ENCODE results near the gene PHKG1.
"Not testable (repeated sequence)": the region's sequence is repeated elsewhere in the genome, so short reads cannot be mapped to it uniquely, and the experiment has no call there.

The PHKG1 gene

GRCh38 chr7:56063500-56063881, 29.3 kb downstream of the PHKG1 start:
- H3K4me3 ChIP-seq (ENCODE audit: low read length), result no peak overlapping the region
- no peak for TF ChIP-seq ZNF274 (IDR thresholded peaks at IDR 0.05; ENCODE audit: low read depth, low read length)

- no peak for TF ChIP-seq ZNF274 (IDR thresholded peaks at IDR 0.05; ENCODE audit: low read depth, low read length)
- no peak overlapping the region for H3K4me3 ChIP-seq (ENCODE audit: low read length)
These were observed 30.4 kb downstream of the PHKG1 start for GRCh38 chr7:56062382-56062781.

DNA sequence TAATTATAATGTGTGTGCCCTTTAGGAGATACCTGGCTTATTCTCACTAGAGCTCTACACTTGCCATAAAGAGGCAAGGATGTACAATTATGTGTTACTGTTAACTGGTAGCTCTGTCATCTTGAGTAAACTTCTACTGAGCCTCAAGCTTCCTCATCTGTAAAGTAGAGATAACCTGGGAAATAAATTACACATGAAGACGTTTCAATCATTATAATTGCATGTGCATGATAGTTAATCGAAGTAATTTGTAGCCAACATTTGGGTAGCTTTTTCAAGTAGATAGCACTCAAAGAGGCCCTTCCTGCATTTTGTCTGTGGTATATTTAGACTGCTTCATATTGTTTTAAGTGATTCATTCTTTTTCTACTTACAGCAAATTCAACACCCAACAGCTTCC, 38.8 kb downstream of the PHKG1 start:
- TF ChIP-seq ZNF274 (IDR thresholded peaks at IDR 0.05; ENCODE audit: low read depth, low read length), result no peak
- H3K4me3 ChIP-seq (ENCODE audit: low read length), result no peak overlapping the region

DNA sequence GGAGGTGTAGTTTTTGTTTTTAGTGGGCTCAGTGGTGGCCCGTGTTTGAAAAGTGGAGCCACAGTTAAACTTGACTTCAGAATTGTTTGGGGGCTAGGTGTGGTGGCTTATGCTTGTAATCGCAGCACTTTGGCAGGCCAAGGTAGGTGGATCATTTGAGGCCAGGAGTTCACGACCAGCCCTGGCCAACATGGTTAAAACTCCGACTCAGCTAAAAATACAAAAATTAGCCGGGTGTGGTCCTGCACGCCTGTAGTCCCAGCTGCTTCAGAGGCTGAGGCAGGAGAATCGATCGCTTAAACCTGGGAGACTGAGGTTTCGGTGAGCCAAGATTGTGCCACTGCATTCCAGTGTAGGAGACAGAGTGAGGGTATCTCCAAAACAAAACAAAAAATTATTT, 39.4 kb downstream of the PHKG1 start:
- H3K4me3 ChIP-seq (ENCODE audit: low read length), result peak overlapping the region; percentile 4; the same call in 1 of the 2 replicates
- TF ChIP-seq ZNF274 (IDR thresholded peaks at IDR 0.05; ENCODE audit: low read depth, low read length), result no peak

DNA sequence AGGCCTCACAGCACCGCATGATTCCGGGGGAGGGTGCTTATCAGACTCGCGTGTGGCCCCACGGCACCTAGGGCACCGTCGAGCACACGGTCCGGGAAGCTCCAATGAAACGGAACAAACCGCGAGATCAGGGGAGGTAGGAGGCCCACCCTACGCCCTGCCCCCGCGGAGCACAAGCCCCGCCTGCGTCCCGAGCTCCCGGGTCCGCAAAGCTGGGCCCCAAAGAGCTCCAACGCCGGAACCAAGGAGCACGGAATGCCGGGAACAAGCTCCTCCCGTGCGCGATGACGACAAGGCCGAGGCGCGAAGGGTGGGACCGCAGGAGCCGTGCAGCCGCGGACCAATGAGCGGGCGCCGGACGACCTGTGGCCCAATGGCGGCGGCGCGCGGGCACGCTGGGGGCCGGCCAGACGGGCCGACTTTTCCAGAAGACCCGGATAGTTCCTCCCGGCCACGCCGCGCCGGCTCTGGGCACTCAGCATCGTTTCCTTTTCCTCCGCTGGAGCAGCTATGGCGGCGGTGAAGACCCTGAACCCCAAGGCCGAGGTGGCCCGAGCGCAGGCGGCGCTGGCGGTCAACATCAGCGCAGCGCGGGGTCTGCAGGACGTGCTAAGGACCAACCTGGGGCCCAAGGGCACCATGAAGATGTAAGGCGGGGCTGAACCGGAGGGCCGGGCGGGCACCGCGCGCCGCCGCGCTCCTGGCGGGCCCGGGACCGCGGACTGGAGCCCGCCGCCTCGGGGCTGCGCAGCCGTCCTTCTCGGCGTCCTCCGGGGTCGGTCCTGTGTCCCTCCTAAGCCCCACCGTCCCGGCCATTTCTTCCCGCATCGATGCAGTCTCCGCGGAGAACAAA, 41.2 kb downstream of the PHKG1 start, which contains the start of the genes CCT6A and PSPH:
Gene CCT6A, plus strand, starts transcription at position 427 of the 853 bp plus-strand sequence. Its CDS starts 84 bp downstream, at position 511.
Gene PSPH, minus strand, starts transcription at position 106 of the 853 bp plus-strand sequence. CDS start 30,232 bp downstream, outside the sequence.
- no peak for TF ChIP-seq ZNF274 (IDR thresholded peaks at IDR 0.05; ENCODE audit: low read depth, low read length)
- H3K4me3 ChIP-seq (ENCODE audit: low read length), result peak within 1 kb of the TSS; percentile 98

- no peak for TF ChIP-seq ZNF274 (IDR thresholded peaks at IDR 0.05; ENCODE audit: low read depth, low read length)
These were observed 41.8 kb downstream of the PHKG1 start for GRCh38 chr7:56051053-56051338.

DNA sequence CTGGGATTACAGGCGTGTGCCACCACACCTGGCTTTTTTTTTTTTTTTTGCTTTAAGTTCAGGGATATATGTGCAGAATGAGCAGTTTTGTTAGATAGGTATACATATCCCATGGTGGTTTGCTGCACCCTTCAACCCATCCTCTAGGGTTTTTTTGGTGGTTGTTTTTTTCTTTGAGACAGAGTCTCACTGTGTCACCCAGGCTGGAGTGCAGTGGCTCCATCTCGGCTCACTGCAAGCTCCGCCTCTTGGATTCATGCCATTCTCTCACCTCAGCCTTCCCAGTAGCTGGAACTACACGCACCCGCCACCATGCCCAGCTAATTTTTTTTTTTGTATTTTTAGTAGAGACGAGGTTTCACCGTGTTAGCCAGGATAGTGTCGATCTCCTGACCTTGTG, 44.0 kb downstream of the PHKG1 start:
- not testable (repeated sequence) for H3K4me3 ChIP-seq (ENCODE audit: low read length)

More at GRCh38 chr7:56051053-56051338, 41.8 kb downstream of the PHKG1 start:
- H3K4me3 ChIP-seq (ENCODE audit: low read length), result peak overlapping the region; percentile 98

GRCh38 chr7:56048245-56048644, 44.5 kb downstream of the PHKG1 start:
- TF ChIP-seq ZNF274 (IDR thresholded peaks at IDR 0.05; ENCODE audit: low read depth, low read length), result no peak
- H3K4me3 ChIP-seq (ENCODE audit: low read length), result no peak overlapping the region

- H3K4me3 ChIP-seq (ENCODE audit: low read length), result not testable (repeated sequence)
These were observed 45.2 kb downstream of the PHKG1 start for GRCh38 chr7:56047446-56048116.

DNA sequence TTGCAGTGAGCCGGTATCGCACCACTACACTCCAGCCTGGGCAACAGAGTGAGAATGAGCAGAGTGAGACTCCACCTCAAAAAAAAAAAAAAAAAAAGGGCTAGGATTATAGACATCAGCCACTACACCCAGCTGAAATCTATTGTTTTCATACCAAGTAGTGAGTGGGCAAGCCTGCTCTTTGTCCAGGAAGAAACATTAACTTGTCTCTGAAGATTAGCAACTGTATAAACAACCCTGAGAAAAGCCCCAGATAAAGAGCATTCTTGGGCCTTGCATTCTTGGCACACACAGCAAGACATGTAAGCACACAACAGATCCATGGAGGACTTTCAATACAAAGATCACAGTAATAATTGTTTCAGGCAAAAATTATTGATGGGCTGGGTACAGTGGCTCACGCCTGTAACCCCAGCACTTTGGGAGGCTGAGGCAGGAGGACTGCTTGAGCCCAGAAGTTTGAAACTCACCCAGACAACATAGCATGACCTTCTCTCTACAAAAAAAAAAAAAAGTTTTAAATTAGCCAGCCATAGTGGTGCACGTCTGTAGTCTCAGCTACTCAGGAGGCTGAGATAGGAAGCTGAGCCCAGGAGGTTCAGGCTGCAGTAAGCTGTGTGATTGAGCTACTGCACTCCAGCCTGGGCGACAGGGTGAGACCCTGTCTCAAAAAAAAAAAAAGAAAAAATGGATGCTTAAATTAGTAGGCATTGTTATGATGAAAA, 45.9 kb downstream of the PHKG1 start:
- H3K4me3 ChIP-seq (ENCODE audit: low read length), result no peak overlapping the region
- no peak for TF ChIP-seq ZNF274 (IDR thresholded peaks at IDR 0.05; ENCODE audit: low read depth, low read length)

DNA sequence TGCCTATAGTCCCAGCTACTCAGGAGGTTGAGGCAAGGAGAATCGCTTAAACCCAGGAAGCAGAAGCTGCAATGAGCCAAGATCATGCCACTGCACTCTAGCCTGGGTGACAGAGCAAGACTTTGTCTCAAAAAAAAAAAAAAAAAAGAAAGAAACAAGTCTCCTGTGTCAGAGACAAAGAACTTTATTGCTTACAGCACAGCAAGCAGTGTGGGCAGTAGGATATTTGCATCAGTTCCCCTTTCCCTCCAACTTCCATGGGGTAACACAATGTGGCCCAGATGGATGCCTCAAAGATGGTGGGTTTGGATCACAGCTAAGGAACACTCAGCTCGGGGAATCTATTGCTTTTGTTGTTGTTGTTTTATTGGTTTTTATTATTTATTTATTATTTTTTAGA, 47.0 kb downstream of the PHKG1 start:
- not testable (repeated sequence) for H3K4me3 ChIP-seq (ENCODE audit: low read length)

- no peak overlapping the region for H3K4me3 ChIP-seq (ENCODE audit: low read length)
- TF ChIP-seq ZNF274 (IDR thresholded peaks at IDR 0.05; ENCODE audit: low read depth, low read length), result no peak
These were observed 52.0 kb downstream of the PHKG1 start for GRCh38 chr7:56040730-56041129.

GRCh38 chr7:56033671-56034432, 58.9 kb downstream of the PHKG1 start:
- H3K4me3 ChIP-seq (ENCODE audit: low read length), result peak overlapping the region; percentile 84
- no peak for TF ChIP-seq ZNF274 (IDR thresholded peaks at IDR 0.05; ENCODE audit: low read depth, low read length)

GRCh38 chr7:56032578-56032977, 60.2 kb downstream of the PHKG1 start:
- H3K4me3 ChIP-seq (ENCODE audit: low read length), result not testable (repeated sequence)

DNA sequence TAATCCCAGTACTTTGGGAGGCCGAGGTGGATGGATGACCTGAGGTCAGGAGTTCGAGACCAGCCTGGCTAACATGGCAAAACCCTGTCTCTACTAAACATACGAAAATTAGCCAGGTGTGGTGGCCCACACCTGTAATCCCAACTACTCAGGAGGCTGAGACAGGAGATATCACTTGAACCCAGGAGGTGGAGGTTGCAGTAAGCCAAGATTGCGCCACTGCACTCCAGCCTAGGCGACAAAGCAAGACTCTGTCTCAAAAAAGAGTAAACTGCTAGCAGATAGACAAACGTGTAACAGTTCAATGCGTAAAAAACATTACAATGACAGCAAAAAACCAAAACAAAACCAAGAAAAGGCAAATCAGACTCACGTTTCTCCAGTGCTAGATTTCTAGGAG, 61.2 kb downstream of the PHKG1 start:
- H3K4me3 ChIP-seq (ENCODE audit: low read length), result not testable (repeated sequence)
